K562 (cell line): ENCODE data around the gene SPINK14.

Experiments used
- GABPB1 ChIP-seq: sonication (generic); formaldehyde crosslinking; IDR thresholded peaks from 2 replicates; pipeline ENCODE4 v1.8.0; 2022; ENCODE audit warnings: mild to moderate bottlenecking, missing genetic modification reagents
- GATAD2A ChIP-seq: fragments of 450-650 bp; IDR thresholded peaks from 2 replicates; pipeline ENCODE4 v1.6.1; 2017
- LEF1 ChIP-seq: fragments of 450-650 bp; IDR thresholded peaks from 2 replicates; pipeline ENCODE4 v1.6.1; 2016; ENCODE audit warnings: mild to moderate bottlenecking
- MED1 ChIP-seq: sonication (generic); formaldehyde crosslinking; IDR thresholded peaks from 2 replicates; pipeline ENCODE4 v1.8.1; 2023; ENCODE audit warnings: missing genetic modification reagents, borderline replicate concordance
- MTA3 ChIP-seq: fragments of 450-650 bp; formaldehyde crosslinking; IDR thresholded peaks from 2 replicates; pipeline ENCODE4 v1.6.1; 2017; ENCODE audit warnings: mild to moderate bottlenecking, borderline replicate concordance
- NFRKB ChIP-seq: fragments of 450-650 bp; IDR thresholded peaks from 2 replicates; pipeline ENCODE4 v1.6.1; 2016; ENCODE audit warnings: low read depth
- NR1H2 ChIP-seq: sonication (generic); formaldehyde crosslinking; IDR thresholded peaks from 2 replicates; pipeline ENCODE4 v1.4.0; 2020; ENCODE audit warnings: mild to moderate bottlenecking, missing genetic modification reagents
- POLR2AphosphoS5 ChIP-seq: IDR thresholded peaks from 2 replicates; pipeline ENCODE4 v1.6.1; 2011; ENCODE audit warnings: mild to moderate bottlenecking, low read depth, low read length, moderate library complexity; ENCODE audit not compliant: control insufficient read depth, insufficient read depth
- RBM39 ChIP-seq: fragments of 200-400 bp; formaldehyde crosslinking; optimal IDR thresholded peaks from 2 replicates; pipeline ENCODE3; 2018; ENCODE audit warnings: low read depth, low read length
- SMARCB1 ChIP-seq: IDR thresholded peaks from 2 replicates; pipeline ENCODE4 v1.6.1; 2011; ENCODE audit warnings: improper control_type of control experiment, low read depth; ENCODE audit not compliant: insufficient read length
- SMARCC2 ChIP-seq: fragments of 450-650 bp; IDR thresholded peaks from 2 replicates; pipeline ENCODE4 v1.6.1; 2017; ENCODE audit warnings: antibody characterized with exemption, moderate library complexity, mild to moderate bottlenecking, low read depth
- ZC3H8 ChIP-seq: fragments of 450-650 bp; IDR thresholded peaks from 2 replicates; pipeline ENCODE4 v1.6.1; 2017
- TF ChIP-seq, protein P1 (sequence below): sonication (generic); formaldehyde crosslinking; IDR thresholded peaks from 2 replicates; pipeline ENCODE4 v1.9.0; 2022; ENCODE audit warnings: mild to moderate bottlenecking, missing genetic modification reagents
- TF ChIP-seq, protein P2 (sequence below): fragments of 450-650 bp; IDR thresholded peaks from 2 replicates; pipeline ENCODE4 v1.6.1; 2018; ENCODE audit warnings: mild to moderate bottlenecking, low read depth; ENCODE audit not compliant: partially characterized antibody

DNA sequence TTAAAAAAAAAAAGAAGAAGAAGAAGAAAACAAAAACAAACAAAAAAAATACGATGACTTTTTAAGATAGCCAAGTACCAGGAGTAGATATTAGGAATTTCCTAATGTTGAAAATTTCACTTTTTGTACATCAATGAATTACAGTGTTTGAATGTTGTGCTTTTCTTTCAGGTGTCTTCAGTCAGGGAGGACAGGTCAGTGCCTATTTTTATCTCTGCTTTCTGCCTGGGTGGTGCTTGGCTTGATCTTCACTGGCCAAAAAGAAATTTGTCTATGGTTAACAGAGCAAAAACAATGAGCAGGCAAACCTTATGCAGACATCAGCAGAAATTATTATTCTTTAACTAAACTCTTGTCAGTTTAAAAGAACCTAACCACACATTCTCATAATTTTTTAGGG lies 37.5 kb downstream of the SPINK14 start:
- TF ChIP-seq GABPB1 (no peak), MTA3 (no peak), SMARCB1 (no peak), SMARCC2 (no peak), LEF1 (no peak), MED1 (no peak), NR1H2 (CRISPR knock-in tag) (no peak), RBM39 (no peak), POLR2AphosphoS5 (no peak), NFRKB (no peak), GATAD2A (no peak), ZC3H8 (no peak)
- TF ChIP-seq, protein P1, sequence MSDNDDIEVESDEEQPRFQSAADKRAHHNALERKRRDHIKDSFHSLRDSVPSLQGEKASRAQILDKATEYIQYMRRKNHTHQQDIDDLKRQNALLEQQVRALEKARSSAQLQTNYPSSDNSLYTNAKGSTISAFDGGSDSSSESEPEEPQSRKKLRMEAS (CRISPR knock-in tag) = no peak
- TF ChIP-seq, protein P2, sequence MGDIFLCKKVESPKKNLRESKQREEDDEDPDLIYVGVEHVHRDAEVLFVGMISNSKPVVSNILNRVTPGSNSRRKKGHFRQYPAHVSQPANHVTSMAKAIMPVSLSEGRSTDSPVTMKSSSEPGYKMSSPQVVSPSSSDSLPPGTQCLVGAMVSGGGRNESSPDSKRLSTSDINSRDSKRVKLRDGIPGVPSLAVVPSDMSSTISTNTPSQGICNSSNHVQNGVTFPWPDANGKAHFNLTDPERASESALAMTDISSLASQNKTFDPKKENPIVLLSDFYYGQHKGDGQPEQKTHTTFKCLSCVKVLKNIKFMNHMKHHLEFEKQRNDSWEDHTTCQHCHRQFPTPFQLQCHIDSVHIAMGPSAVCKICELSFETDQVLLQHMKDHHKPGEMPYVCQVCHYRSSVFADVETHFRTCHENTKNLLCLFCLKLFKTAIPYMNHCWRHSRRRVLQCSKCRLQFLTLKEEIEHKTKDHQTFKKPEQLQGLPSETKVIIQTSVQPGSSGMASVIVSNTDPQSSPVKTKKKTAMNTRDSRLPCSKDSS = no peak
